ENCODE data around the gene HOXD8.

DNA sequence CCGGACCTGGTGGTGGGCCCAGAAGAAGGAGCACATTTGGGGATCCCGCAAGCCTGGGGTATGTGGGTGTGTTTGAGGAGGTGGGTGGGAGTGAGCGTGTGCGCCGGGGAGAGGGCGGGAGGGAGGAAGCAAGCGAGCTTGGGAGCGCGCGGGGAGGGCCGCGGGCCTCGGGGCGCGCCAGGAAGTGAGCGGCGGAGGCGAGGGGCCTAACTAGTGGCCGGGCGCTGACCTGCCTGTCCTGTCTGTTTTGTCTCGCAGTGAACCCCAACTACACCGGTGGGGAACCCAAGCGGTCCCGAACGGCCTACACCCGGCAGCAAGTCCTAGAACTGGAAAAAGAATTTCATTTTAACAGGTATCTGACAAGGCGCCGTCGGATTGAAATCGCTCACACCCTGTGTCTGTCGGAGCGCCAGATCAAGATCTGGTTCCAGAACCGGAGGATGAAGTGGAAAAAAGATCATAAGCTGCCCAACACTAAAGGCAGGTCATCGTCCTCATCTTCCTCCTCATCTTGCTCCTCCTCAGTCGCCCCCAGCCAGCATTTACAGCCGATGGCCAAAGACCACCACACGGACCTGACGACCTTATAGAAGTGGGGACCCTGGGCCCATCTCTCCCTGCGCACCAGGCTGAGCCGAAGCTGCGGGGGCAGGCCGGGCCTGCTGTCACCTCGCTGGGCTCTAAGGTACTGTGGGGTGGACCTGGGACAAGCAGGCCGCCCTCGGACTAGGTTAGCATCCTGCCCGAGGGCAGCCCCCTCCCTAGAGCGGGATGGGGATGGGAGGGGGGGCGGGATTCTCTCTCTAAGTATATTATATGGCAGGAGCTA lies 23.1 kb downstream of the HOXD8 start:
- no peak for TF ChIP-seq REST (IDR thresholded peaks at IDR 0.05; ENCODE audit: insufficient read depth in 1 of 2, low read depth in 2 of 2, low read length in 1 of 2)
- TF ChIP-seq, protein P1, sequence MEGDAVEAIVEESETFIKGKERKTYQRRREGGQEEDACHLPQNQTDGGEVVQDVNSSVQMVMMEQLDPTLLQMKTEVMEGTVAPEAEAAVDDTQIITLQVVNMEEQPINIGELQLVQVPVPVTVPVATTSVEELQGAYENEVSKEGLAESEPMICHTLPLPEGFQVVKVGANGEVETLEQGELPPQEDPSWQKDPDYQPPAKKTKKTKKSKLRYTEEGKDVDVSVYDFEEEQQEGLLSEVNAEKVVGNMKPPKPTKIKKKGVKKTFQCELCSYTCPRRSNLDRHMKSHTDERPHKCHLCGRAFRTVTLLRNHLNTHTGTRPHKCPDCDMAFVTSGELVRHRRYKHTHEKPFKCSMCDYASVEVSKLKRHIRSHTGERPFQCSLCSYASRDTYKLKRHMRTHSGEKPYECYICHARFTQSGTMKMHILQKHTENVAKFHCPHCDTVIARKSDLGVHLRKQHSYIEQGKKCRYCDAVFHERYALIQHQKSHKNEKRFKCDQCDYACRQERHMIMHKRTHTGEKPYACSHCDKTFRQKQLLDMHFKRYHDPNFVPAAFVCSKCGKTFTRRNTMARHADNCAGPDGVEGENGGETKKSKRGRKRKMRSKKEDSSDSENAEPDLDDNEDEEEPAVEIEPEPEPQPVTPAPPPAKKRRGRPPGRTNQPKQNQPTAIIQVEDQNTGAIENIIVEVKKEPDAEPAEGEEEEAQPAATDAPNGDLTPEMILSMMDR (IDR thresholded peaks at IDR 0.05) = no peak
- no peak for TF ChIP-seq POLR2AphosphoS5 (IDR thresholded peaks at IDR 0.05; ENCODE audit: low read depth, low read length)
- TF ChIP-seq TCF7L2 (IDR thresholded peaks at IDR 0.05; ENCODE audit: low read depth, low read length) = no peak
